Measurements from ENCODE around the gene MICOS13.

GRCh38 chr19:5727453-5728050, 47.2 kb upstream of the MICOS13 start:
- TF ChIP-seq JUND (IDR thresholded peaks at IDR 0.05) = no peak
- TF ChIP-seq GATA2 (CRISPR knock-in tag; IDR thresholded peaks at IDR 0.05) = no peak

Data from SK-N-SH (cell line).